Posterior cingulate gyrus (tissue), 11 donors: ENCODE measurements around the gene ACBD7.

ENCODE experiments used
- DNase-seq, 10 donors: peaks; one replicate each; pipeline versions ENCODE4 v3.0.0 to v3.0.0-alpha.2; 2020 to 2021; ENCODE audit warnings: mixed read lengths in 3 of 10
- intact Hi-C: fragments of 100-400 bp; cut with DNase I; formaldehyde crosslinking; loops from one replicate; pipeline ENCODE4 v1.15.1; 2023

Gene ACBD7

GRCh38 chr10:15088428-15089261 is at the start of gene ACBD7:
TSS of gene ACBD7 (minus strand) at chr10:15088776. CDS start at chr10:15088728, 48 bp downstream.
- intact Hi-C loops = no loop called here
- peak; percentile 56 to 97 (median 82) for DNase-seq

GRCh38 chr10:15137636-15138035 is 49.1 kb upstream of the ACBD7 start:
- intact Hi-C loops = no loop called here
- no peak for DNase-seq

- intact Hi-C loops = no loop called here
- no peak for DNase-seq
Observed at GRCh38 chr10:15137036-15137359, 48.4 kb upstream of the ACBD7 start.

- DNase-seq = no peak
- intact Hi-C loops = no loop called here
Observed at GRCh38 chr10:15136129-15137035, 47.8 kb upstream of the ACBD7 start.

- intact Hi-C loops = no loop called here
- no peak for DNase-seq
Observed at GRCh38 chr10:15131330-15131729, 42.8 kb upstream of the ACBD7 start.

GRCh38 chr10:15124908-15125307 is 36.3 kb upstream of the ACBD7 start:
- DNase-seq = no peak
- intact Hi-C loops = no loop called here

- intact Hi-C loops = no loop called here
- DNase-seq = no peak
Observed at GRCh38 chr10:15124190-15124589, 35.6 kb upstream of the ACBD7 start.

- DNase-seq = no peak
Observed at GRCh38 chr10:15123749-15124184, 35.2 kb upstream of the ACBD7 start.

GRCh38 chr10:15122477-15123030 is 34.0 kb upstream of the ACBD7 start:
- intact Hi-C loops = no loop called here
- DNase-seq = no peak

More at GRCh38 chr10:15123749-15124184, 35.2 kb upstream of the ACBD7 start:
- intact Hi-C loops = no loop called here

GRCh38 chr10:15121707-15122106 is 33.1 kb upstream of the ACBD7 start:
- intact Hi-C loops = no loop called here
- DNase-seq = no peak

- no peak for DNase-seq
- intact Hi-C loops = no loop called here
Observed at GRCh38 chr10:15120523-15120922, 31.9 kb upstream of the ACBD7 start.

- no peak for DNase-seq
- intact Hi-C loops = no loop called here
Observed at GRCh38 chr10:15118615-15119014, 30.0 kb upstream of the ACBD7 start.

- intact Hi-C loops = no loop called here
- DNase-seq = no peak
Observed at GRCh38 chr10:15116225-15116624, 27.6 kb upstream of the ACBD7 start.

- intact Hi-C loops = no loop called here
- DNase-seq = no peak
Observed at GRCh38 chr10:15113766-15114165, 25.2 kb upstream of the ACBD7 start.

- intact Hi-C loops = no loop called here
- no peak for DNase-seq
Observed at GRCh38 chr10:15112657-15113056, 24.1 kb upstream of the ACBD7 start.

- intact Hi-C loops = no loop called here
- peak in 9 of 10 donors; percentile 28 to 92 (median 73) for DNase-seq
Observed at GRCh38 chr10:15106352-15107013, 17.9 kb upstream of the ACBD7 start.

- DNase-seq = no peak
- intact Hi-C loops = no loop called here
Observed at GRCh38 chr10:15103513-15103912, 14.9 kb upstream of the ACBD7 start.

- no peak for DNase-seq
- intact Hi-C loops = loop anchor here (5.0 kb wide), 3 partner anchors 67 to 223 kb away; partner anchors contain the start of genes MEIG1, NMT2 and SUV39H2
Observed at GRCh38 chr10:15099886-15100285, 11.3 kb upstream of the ACBD7 start.

- intact Hi-C loops = loop anchor here (5.0 kb wide), 3 partner anchors 70 to 220 kb away; partner anchors contain the start of genes MEIG1, NMT2 and SUV39H2
- peak; percentile 96 to 100 (median 99) for DNase-seq
Observed at GRCh38 chr10:15097011-15097812, 8.6 kb upstream of the ACBD7 start, which contains the start of gene RPP38. TSS of gene RPP38 (plus strand) at chr10:15097355. CDS start at chr10:15103315, 5,960 bp downstream.
